Measurements from ENCODE around the gene ATXN3. TPM values are rescaled to one million over a fixed set of nuclear protein-coding genes. Genes with fewer than 3 reads are reported as not detected.

Gene ATXN3
- 35.1 TPM for total RNA-seq

GRCh38 chr14:92106143-92106926 is at the start of gene ATXN3:
ATXN3 (minus strand) TSS chr14:92106582; CDS start chr14:92106552, 30 bp downstream.
- peak; percentile 95 for DNase-seq

- DNase-seq: no peak
These were observed 48.0 kb upstream of the ATXN3 start for GRCh38 chr14:92154283-92154942.

GRCh38 chr14:92153581-92153980 is 47.2 kb upstream of the ATXN3 start:
- DNase-seq: no peak

GRCh38 chr14:92144708-92145107 is 38.3 kb upstream of the ATXN3 start:
- no peak for DNase-seq

GRCh38 chr14:92143962-92144361 is 37.6 kb upstream of the ATXN3 start:
- no peak for DNase-seq

GRCh38 chr14:92143309-92143708 is 36.9 kb upstream of the ATXN3 start:
- DNase-seq: no peak

- no peak for DNase-seq
These were observed 28.9 kb upstream of the ATXN3 start for GRCh38 chr14:92135269-92135668.

- DNase-seq: no peak
These were observed 28.1 kb upstream of the ATXN3 start for GRCh38 chr14:92134456-92134855.

- DNase-seq: no peak
These were observed 16.4 kb upstream of the ATXN3 start for GRCh38 chr14:92122761-92123160.

- peak; percentile 67 for DNase-seq
These were observed 15.9 kb upstream of the ATXN3 start for GRCh38 chr14:92122351-92122677.

- DNase-seq: peak; percentile 84
These were observed 15.4 kb upstream of the ATXN3 start, which contains the start of the genes CPSF2 and NDUFB1 for GRCh38 chr14:92121670-92122350. CPSF2 (plus strand) TSS chr14:92121969; CDS start chr14:92130985, 9,016 bp downstream. NDUFB1 (minus strand) TSS chr14:92121706; CDS start chr14:92117637, 4,069 bp downstream.

- no peak for DNase-seq
These were observed 14.9 kb upstream of the ATXN3 start for GRCh38 chr14:92121207-92121669.

- no peak for DNase-seq
These were observed 3.1 kb upstream of the ATXN3 start for GRCh38 chr14:92109490-92109889.

- DNase-seq: peak; percentile 6
These were observed 2.2 kb upstream of the ATXN3 start for GRCh38 chr14:92108345-92109254.

- DNase-seq: peak; percentile 58
These were observed 564 bp downstream of the ATXN3 start for GRCh38 chr14:92105893-92106142.

- DNase-seq: no peak
These were observed 1.1 kb downstream of the ATXN3 start for GRCh38 chr14:92105073-92105892.

GRCh38 chr14:92103363-92103989 is 2.9 kb downstream of the ATXN3 start:
- DNase-seq: no peak

- no peak for DNase-seq
These were observed 6.6 kb downstream of the ATXN3 start for GRCh38 chr14:92099802-92100201.

GRCh38 chr14:92093320-92093719 is 13.1 kb downstream of the ATXN3 start:
- DNase-seq: no peak

GRCh38 chr14:92088494-92088893 is 17.9 kb downstream of the ATXN3 start:
- DNase-seq: no peak

GRCh38 chr14:92074555-92074954 is 31.8 kb downstream of the ATXN3 start:
- no peak for DNase-seq

Measured in occipital lobe (tissue), 2 donors.